Psoas muscle (tissue), 8 donors: ENCODE measurements around the gene TCL1A. TPM values are rescaled to one million over a fixed set of nuclear protein-coding genes. Genes with fewer than 3 reads are reported as not detected.

ENCODE experiments used
- ATAC-seq, 4 donors: fragments of 200-7000 bp; cut with Tn5 transposase; one replicate each; pipeline ENCODE4 v1.9.1; 2020; ENCODE audit warnings: moderate library complexity in 3 of 4, mild to moderate bottlenecking in 2 of 4
- DNase-seq, 2 donors: peaks; one replicate each; pipeline ENCODE4 v3.0.0-alpha.2; 2020
- H3K27ac ChIP-seq: fragments of 200-600 bp; one replicate; pipeline ENCODE4 v1.8.0; 2022
- H3K27me3 ChIP-seq, 3 donors: fragments of 200-600 bp in 1 of 3; one replicate each; pipeline versions ENCODE4 v1.6.1 to v1.8.0; 2013 to 2022; ENCODE audit warnings: low read length in 2 of 3, mild to moderate bottlenecking in 2 of 3, moderate library complexity in 1 of 3; ENCODE audit not compliant: insufficient read depth in 3 of 3
- H3K36me3 ChIP-seq, 2 donors: fragments of 200-600 bp in 1 of 2; one replicate each; pipeline versions ENCODE4 v1.6.1 to v1.8.0; 2013 to 2022; ENCODE audit warnings: low read depth in 1 of 2, mild to moderate bottlenecking in 1 of 2, moderate library complexity in 1 of 2; ENCODE audit not compliant: insufficient read depth in 1 of 2
- H3K4me1 ChIP-seq: fragments of 200-600 bp; one replicate; pipeline ENCODE4 v1.8.0; 2022
- H3K4me3 ChIP-seq: fragments of 200-600 bp; one replicate; pipeline ENCODE4 v1.8.0; 2022; ENCODE audit warnings: mild to moderate bottlenecking
- H3K9me3 ChIP-seq: fragments of 200-600 bp; one replicate; pipeline ENCODE4 v1.8.0; 2022
- WGBS, 3 donors: extraction: QIAGEN DNeasy Blood & Tissue Kit; methylation state at CpG; one replicate each; pipeline versions ENCODE4 v1.1.6 to v1.1.7; 2013; 5-methylcytosine and 5-hydroxymethylcytosine counted together
- intact Hi-C, 2 donors: fragments of 100-400 bp; cut with DNase I; formaldehyde crosslinking; loops; one replicate each; pipeline versions ENCODE4 v1.11.0 to v1.14.2; 2022
- polyA plus RNA-seq, 3 donors: library from polyadenylated mRNA; stranded (reverse); fragments of 200-250 nt; gene quantifications; one replicate each; pipeline ENCODE4 v1.2.3, GENCODE V29; 2013
- total RNA-seq, 4 donors: library from RNA; stranded (reverse); fragmentation: NEBNext Ultra II Directional in 2 of 4; extraction: Animal tissue kit (Norgen Biotek cat#: 25700) in 2 of 4; gene quantifications; one replicate each; pipeline versions ENCODE4 v1.2.1 to v1.2.4, GENCODE V29; 2021 to 2023
- TF ChIP-seq, protein P1 (sequence below): fragments of 200-600 bp; IDR thresholded peaks from one replicate; pipeline ENCODE4 v1.8.0; 2022; ENCODE audit warnings: antibody characterized with exemption
- donor health status: healthy with polysubstance abuse.
- donor health status: DM: no; HTN: no; CAD: no; lungs with moderate emphysema.
- donor health status: Bipolar disorder and iron deficiency.
- donor health status: healthy.
- donor health status: DM: yes; HTN: yes; CAD: no.
- donor health status: DM: no; HTN: no; CAD: no.
- donor health status: DM: no; HTN: no; CAD: no.
- donor health status: DM: yes; HTN: yes; CAD: no.

TCL1A gene
- total and polyA plus RNA-seq, 7 donors: 0.05 to 0.48 (median 0.17) TPM; not detected in 4

DNA sequence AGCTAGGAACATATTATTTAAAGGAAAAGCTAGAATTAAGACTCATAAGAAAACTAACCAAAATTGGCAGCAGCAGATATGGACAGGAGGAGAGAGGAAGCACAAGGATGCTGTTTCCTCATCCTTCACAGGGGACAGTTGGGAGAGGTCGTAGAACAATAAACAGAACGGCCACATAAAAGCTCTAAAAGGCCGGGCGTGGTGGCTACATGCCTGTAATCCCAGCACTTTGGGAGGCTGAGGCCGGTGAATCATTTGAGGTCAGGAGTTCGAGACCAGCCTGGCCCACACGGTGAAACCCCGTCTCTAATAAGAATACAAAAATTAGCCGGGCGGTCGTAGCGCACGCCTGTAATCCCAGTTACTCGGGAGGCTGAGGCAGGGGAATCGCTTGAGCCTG is 17.2 kb downstream of the TCL1A start:
- 56 to 66% (median 65%) methylated on average over 15 of the region's 15 CpGs for WGBS, 3 donors
- H3K4me3 ChIP-seq: no peak overlapping the region
- H3K27ac ChIP-seq: no peak overlapping the region
- peaks cover 0 to 19% (median 3%) of the 10 kb centered on the region in 3 donors for H3K27me3 ChIP-seq
- intact Hi-C loops: no loop called here
- ATAC-seq: no peak
- TF ChIP-seq, protein P1, sequence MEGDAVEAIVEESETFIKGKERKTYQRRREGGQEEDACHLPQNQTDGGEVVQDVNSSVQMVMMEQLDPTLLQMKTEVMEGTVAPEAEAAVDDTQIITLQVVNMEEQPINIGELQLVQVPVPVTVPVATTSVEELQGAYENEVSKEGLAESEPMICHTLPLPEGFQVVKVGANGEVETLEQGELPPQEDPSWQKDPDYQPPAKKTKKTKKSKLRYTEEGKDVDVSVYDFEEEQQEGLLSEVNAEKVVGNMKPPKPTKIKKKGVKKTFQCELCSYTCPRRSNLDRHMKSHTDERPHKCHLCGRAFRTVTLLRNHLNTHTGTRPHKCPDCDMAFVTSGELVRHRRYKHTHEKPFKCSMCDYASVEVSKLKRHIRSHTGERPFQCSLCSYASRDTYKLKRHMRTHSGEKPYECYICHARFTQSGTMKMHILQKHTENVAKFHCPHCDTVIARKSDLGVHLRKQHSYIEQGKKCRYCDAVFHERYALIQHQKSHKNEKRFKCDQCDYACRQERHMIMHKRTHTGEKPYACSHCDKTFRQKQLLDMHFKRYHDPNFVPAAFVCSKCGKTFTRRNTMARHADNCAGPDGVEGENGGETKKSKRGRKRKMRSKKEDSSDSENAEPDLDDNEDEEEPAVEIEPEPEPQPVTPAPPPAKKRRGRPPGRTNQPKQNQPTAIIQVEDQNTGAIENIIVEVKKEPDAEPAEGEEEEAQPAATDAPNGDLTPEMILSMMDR: no peak
- no peaks in the 10 kb centered on the region for H3K36me3 ChIP-seq
- no peaks in the 10 kb centered on the region for H3K4me1 ChIP-seq
- no peak for DNase-seq
- no peaks in the 10 kb centered on the region for H3K9me3 ChIP-seq

DNA sequence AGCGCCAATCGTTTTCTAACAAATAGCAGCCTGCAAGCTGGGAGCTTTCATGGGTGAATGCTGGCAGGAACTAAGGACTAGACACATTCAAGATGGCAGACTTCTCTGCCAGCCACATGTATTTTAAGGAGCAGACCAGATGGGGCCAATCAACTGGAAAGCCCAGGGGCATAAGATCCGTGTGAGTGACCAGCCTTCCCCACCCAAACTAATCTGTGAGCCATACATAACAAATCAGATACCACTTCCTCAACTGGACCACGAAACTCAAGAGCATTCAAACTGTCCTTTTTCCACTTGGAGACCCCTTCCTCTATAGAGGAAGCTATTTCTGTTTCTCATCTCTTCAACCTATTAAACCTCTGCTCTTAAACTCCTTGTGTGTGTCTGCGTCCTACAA is 18.0 kb downstream of the TCL1A start:
- 72 to 77% (median 73%) methylated on average over 5 of the region's 5 CpGs for WGBS, 3 donors
- no peak overlapping the region for H3K4me3 ChIP-seq
- peaks cover 0 to 11% (median 6%) of the 10 kb centered on the region in 3 donors for H3K27me3 ChIP-seq
- H3K27ac ChIP-seq: no peak overlapping the region
- H3K36me3 ChIP-seq: no peaks in the 10 kb centered on the region
- ATAC-seq: no peak
- intact Hi-C loops: no loop called here
- DNase-seq: no peak
- H3K4me1 ChIP-seq: no peaks in the 10 kb centered on the region
- TF ChIP-seq, protein P1: no peak
- H3K9me3 ChIP-seq: no peaks in the 10 kb centered on the region

DNA sequence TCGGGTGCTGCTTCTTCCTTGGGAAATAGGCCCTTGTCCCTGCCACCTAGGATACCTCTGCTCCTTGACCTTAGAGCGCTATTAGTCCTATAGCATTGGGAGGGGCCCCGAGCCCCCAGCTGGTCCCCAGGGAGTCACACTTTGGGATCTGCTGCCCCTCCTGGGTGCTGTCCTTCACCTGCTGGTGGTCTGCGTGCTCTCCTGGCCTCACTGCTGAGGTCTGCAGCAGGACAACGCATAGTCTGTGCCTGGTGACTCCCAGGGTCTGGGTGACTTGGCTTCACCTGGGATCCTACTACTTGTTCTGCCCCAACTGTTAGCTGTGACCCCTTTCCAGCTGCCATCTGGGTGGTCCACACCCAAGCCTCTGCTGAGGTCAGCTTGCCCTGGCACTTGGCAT is 18.9 kb downstream of the TCL1A start:
- WGBS, 3 donors: 66 to 88% (median 69%) methylated on average over 4 to 5 of the region's 5 CpGs
- no peaks in the 10 kb centered on the region for H3K9me3 ChIP-seq
- peaks cover 0 to 12% (median 6%) of the 10 kb centered on the region in 3 donors for H3K27me3 ChIP-seq
- no peaks in the 10 kb centered on the region for H3K4me1 ChIP-seq
- ATAC-seq (no peak), DNase-seq (no peak)
- no peak overlapping the region for H3K27ac ChIP-seq
- TF ChIP-seq, protein P1: no peak
- intact Hi-C loops: no loop called here
- no peak overlapping the region for H3K4me3 ChIP-seq
- no peaks in the 10 kb centered on the region for H3K36me3 ChIP-seq

DNA sequence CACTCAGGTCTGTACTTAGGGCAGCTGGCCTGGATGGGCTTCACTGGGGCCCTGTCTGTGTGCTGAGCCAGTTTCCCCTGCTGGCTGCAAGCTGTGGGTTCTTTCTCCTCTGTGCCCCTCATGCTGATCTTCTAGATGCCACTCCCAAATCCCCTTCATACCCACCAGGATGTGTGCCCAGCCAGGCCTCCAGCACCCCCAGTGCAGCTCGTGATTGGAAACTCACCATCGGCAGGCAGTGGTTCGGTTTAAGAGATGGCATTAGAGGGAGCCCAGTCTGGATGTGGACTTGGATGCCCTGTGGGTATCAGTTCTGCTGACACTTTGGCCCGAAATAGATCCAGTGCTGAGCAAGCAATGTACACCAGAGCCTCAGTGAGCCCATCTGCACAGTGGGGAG is 21.8 kb downstream of the TCL1A start:
- intact Hi-C loops: no loop called here
- no peak overlapping the region for H3K4me3 ChIP-seq
- WGBS, 3 donors: 84 to 90% (median 84%) methylated on average over 4 of the region's 4 CpGs
- H3K4me1 ChIP-seq: no peaks in the 10 kb centered on the region
- TF ChIP-seq, protein P1: no peak
- no peaks in the 10 kb centered on the region for H3K9me3 ChIP-seq
- ATAC-seq: no peak
- H3K27ac ChIP-seq: no peak overlapping the region
- peaks cover 0 to 11% (median 6%) of the 10 kb centered on the region in 3 donors for H3K27me3 ChIP-seq
- no peak for DNase-seq
- H3K36me3 ChIP-seq: no peaks in the 10 kb centered on the region

DNA sequence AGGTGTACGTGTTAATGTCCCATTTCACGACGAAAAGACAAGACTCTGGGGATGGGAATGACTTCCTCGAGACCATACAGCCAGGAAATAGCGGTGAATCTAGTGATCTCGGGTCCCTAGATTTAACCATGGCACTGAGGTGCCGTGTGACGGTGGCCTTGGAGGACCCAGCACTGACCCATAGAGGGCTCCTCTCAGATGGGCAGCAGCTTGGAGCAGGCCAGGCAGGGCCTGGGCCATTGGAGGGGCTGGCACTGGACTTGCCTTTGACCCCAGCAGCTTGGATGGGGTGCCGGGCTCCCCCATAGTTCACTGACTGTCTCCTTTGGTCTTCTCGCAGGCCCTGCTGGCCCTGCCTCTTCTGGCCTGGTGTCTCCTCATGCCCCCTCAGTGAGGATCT is 22.3 kb downstream of the TCL1A start:
- no peak overlapping the region for H3K4me3 ChIP-seq
- H3K27ac ChIP-seq: no peak overlapping the region
- intact Hi-C loops: no loop called here
- no peaks in the 10 kb centered on the region for H3K9me3 ChIP-seq
- ATAC-seq (no peak), DNase-seq (no peak)
- TF ChIP-seq, protein P1: no peak
- 87 to 88% (median 88%) methylated on average over 10 of the region's 10 CpGs for WGBS, 3 donors
- H3K4me1 ChIP-seq: no peaks in the 10 kb centered on the region
- no peaks in the 10 kb centered on the region for H3K36me3 ChIP-seq
- peaks cover 0 to 9% (median 3%) of the 10 kb centered on the region in 3 donors for H3K27me3 ChIP-seq
